Osteocyte (in vitro differentiated cells): Measurements from ENCODE around the gene EBF3. TPM values are rescaled to one million over a fixed set of nuclear protein-coding genes. Genes with fewer than 3 reads are reported as not detected.

Source experiments
- DNase-seq: peaks from one replicate; pipeline ENCODE4 v3.0.0; 2021; ENCODE audit warnings: mixed read lengths; ENCODE audit not compliant: unreplicated experiment; ENCODE audit errors: extremely low spot score
- H3K27ac Mint-ChIP-seq: one replicate; pipeline ENCODE4 v1.8.0; 2021; ENCODE audit warnings: mild to moderate bottlenecking, mixed read lengths; ENCODE audit not compliant: unreplicated experiment
- H3K27me3 Mint-ChIP-seq: one replicate; pipeline ENCODE4 v1.8.0; 2021; ENCODE audit warnings: mixed read lengths; ENCODE audit not compliant: unreplicated experiment
- H3K36me3 Mint-ChIP-seq: one replicate; pipeline ENCODE4 v1.8.0; 2021; ENCODE audit warnings: mixed read lengths; ENCODE audit not compliant: unreplicated experiment
- H3K4me1 Mint-ChIP-seq: one replicate; pipeline ENCODE4 v1.8.0; 2021; ENCODE audit warnings: mixed read lengths; ENCODE audit not compliant: unreplicated experiment
- H3K4me3 Mint-ChIP-seq: one replicate; pipeline ENCODE4 v1.8.0; 2021; ENCODE audit warnings: mild to moderate bottlenecking, moderate library complexity, mixed read lengths; ENCODE audit not compliant: unreplicated experiment
- H3K9me3 Mint-ChIP-seq: one replicate; pipeline ENCODE4 v1.8.0; 2021; ENCODE audit warnings: mixed read lengths; ENCODE audit not compliant: unreplicated experiment
- CTCF ChIP-seq: fragments of 200-600 bp; sonication (generic); IDR thresholded peaks from 2 replicates; pipeline ENCODE4 v1.5.0; 2021; ENCODE audit warnings: antibody characterized with exemption, mild to moderate bottlenecking, moderate library complexity
- total RNA-seq: library from RNA; stranded (reverse); gene quantifications from 2 replicates; pipeline ENCODE4 v1.2.1, GENCODE V29; 2021

Gene EBF3
- total RNA-seq, 1 donor from 2014 or later, result 0.59 TPM

- TF ChIP-seq CTCF, result no peak
- H3K4me1 Mint-ChIP-seq, result no peaks in the 10 kb centered on the region
- H3K9me3 Mint-ChIP-seq, result no peaks in the 10 kb centered on the region
- H3K27me3 Mint-ChIP-seq, result no peaks in the 10 kb centered on the region
- H3K36me3 Mint-ChIP-seq, result no peaks in the 10 kb centered on the region
- DNase-seq, result no peak
- H3K27ac Mint-ChIP-seq, result no peak overlapping the region
- no peak overlapping the region for H3K4me3 Mint-ChIP-seq
Measured at GRCh38 chr10:129865413-129865812, 98.7 kb downstream of the EBF3 start.

GRCh38 chr10:129864601-129865126, 99.4 kb downstream of the EBF3 start:
- no peak overlapping the region for H3K27ac Mint-ChIP-seq
- DNase-seq, result no peak
- no peaks in the 10 kb centered on the region for H3K36me3 Mint-ChIP-seq

GRCh38 chr10:129864082-129864481, 100.0 kb downstream of the EBF3 start:
- Mint-ChIP-seq H3K4me3 (no peak overlapping the region), H3K27ac (no peak overlapping the region), H3K36me3 (no peaks in the 10 kb centered on the region), H3K9me3 (no peaks in the 10 kb centered on the region), H3K27me3 (no peaks in the 10 kb centered on the region), H3K4me1 (no peaks in the 10 kb centered on the region)
- TF ChIP-seq CTCF, result no peak
- DNase-seq, result no peak

More at GRCh38 chr10:129864601-129865126, 99.4 kb downstream of the EBF3 start:
- Mint-ChIP-seq H3K4me3 (no peak overlapping the region), H3K9me3 (no peaks in the 10 kb centered on the region), H3K27me3 (no peaks in the 10 kb centered on the region), H3K4me1 (no peaks in the 10 kb centered on the region)
- no peak for TF ChIP-seq CTCF

- no peaks in the 10 kb centered on the region for H3K36me3 Mint-ChIP-seq
- no peaks in the 10 kb centered on the region for H3K9me3 Mint-ChIP-seq
- H3K4me3 Mint-ChIP-seq, result no peak overlapping the region
- TF ChIP-seq CTCF, result no peak
- DNase-seq, result no peak
- H3K27ac Mint-ChIP-seq, result no peak overlapping the region
- H3K4me1 Mint-ChIP-seq, result no peaks in the 10 kb centered on the region
- no peaks in the 10 kb centered on the region for H3K27me3 Mint-ChIP-seq
Measured at GRCh38 chr10:129863201-129863663, 100.8 kb downstream of the EBF3 start.

GRCh38 chr10:129861776-129862531, 102.1 kb downstream of the EBF3 start:
- no peaks in the 10 kb centered on the region for H3K27me3 Mint-ChIP-seq
- no peak overlapping the region for H3K4me3 Mint-ChIP-seq
- TF ChIP-seq CTCF, result no peak
- H3K27ac Mint-ChIP-seq, result no peak overlapping the region
- no peak for DNase-seq
- H3K4me1 Mint-ChIP-seq, result no peaks in the 10 kb centered on the region
- H3K9me3 Mint-ChIP-seq, result peaks cover 4% of the 10 kb centered on the region
- H3K36me3 Mint-ChIP-seq, result no peaks in the 10 kb centered on the region
